Lower leg skin (tissue), 3 donors: ENCODE data around the gene CFAP410.

Experiments used
- CTCF ChIP-seq, 3 donors: fragments of 450-650 bp; IDR thresholded peaks; one replicate each; pipeline ENCODE4 v1.5.1; 2016; ENCODE audit warnings: antibody characterized with exemption in 3 of 3, mild to moderate bottlenecking in 3 of 3, moderate library complexity in 2 of 3
- POLR2A ChIP-seq, 2 donors: fragments of 450-650 bp; IDR thresholded peaks; one replicate each; pipeline ENCODE4 v1.6.1; 2016 to 2017; ENCODE audit warnings: antibody characterized with exemption in 2 of 2, mild to moderate bottlenecking in 1 of 2, moderate library complexity in 1 of 2

GRCh38 chr21:44296103-44296519 lies 43.1 kb downstream of the CFAP410 start:
- TF ChIP-seq POLR2A (IDR thresholded peaks at IDR 0.05) (no peak), CTCF (IDR thresholded peaks at IDR 0.05) (no peak)
